Measurements from ENCODE around the gene PLEKHA8.

Gene PLEKHA8

DNA sequence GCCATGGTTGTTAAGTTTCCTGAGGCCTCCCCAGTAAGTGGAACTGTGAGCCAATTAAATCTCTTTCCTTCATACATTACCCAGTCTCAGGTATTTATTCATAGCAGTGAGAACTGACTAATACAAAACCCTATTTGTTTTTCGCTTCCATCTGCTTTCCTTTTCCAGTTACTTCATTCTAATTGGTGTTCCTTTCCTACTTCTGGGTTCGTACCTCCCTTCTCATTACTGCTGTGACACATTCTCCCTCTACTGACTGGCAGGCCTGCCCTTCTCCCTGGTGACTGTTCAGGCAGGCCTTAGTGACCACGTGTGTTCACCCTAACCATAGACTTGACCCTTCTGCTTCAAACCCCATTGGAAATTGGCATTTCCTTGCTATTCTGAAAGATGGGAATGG, 144.2 kb downstream of the PLEKHA8 start:
- ChIA-PET CTCF (interaction anchor here (1.4 kb wide), 1 partner anchor 38 kb away, joined by 4 read pairs; the partner anchor contains the start of gene MTURN), POLR2A (no interaction called here)
- no peak for TF ChIP-seq HDGF (IDR thresholded peaks at IDR 0.05; ENCODE audit: borderline replicate concordance)
- TF ChIP-seq, protein P1, sequence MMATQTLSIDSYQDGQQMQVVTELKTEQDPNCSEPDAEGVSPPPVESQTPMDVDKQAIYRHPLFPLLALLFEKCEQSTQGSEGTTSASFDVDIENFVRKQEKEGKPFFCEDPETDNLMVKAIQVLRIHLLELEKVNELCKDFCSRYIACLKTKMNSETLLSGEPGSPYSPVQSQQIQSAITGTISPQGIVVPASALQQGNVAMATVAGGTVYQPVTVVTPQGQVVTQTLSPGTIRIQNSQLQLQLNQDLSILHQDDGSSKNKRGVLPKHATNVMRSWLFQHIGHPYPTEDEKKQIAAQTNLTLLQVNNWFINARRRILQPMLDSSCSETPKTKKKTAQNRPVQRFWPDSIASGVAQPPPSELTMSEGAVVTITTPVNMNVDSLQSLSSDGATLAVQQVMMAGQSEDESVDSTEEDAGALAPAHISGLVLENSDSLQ (IDR thresholded peaks at IDR 0.05), result no peak
- TF ChIP-seq ZNF384 (IDR thresholded peaks at IDR 0.05), result no peak
- no peak for TF ChIP-seq SUZ12 (IDR thresholded peaks at IDR 0.05)
- no peak for TF ChIP-seq FOXM1 (IDR thresholded peaks at IDR 0.05; ENCODE audit: borderline replicate concordance)
- no peak for DNase-seq (ENCODE audit: extremely low spot score)

GRCh38 chr7:30173058-30173897, 145.1 kb downstream of the PLEKHA8 start:
- CTCF ChIA-PET, result interaction anchor here (1.0 to 1.4 kb wide), 2 partner anchors 9 to 39 kb away, joined by 4 read pairs; partner anchors contain the start of gene MTURN
- no peak for TF ChIP-seq SP1 (IDR thresholded peaks at IDR 0.05)
- TF ChIP-seq CTBP1 (IDR thresholded peaks at IDR 0.05; ENCODE audit: borderline replicate concordance), result no peak
- TF ChIP-seq, protein P1 (IDR thresholded peaks at IDR 0.05), result no peak
- DNase-seq (ENCODE audit: extremely low spot score), result peak; percentile 42
- POLR2A ChIA-PET, result no interaction called here

DNA sequence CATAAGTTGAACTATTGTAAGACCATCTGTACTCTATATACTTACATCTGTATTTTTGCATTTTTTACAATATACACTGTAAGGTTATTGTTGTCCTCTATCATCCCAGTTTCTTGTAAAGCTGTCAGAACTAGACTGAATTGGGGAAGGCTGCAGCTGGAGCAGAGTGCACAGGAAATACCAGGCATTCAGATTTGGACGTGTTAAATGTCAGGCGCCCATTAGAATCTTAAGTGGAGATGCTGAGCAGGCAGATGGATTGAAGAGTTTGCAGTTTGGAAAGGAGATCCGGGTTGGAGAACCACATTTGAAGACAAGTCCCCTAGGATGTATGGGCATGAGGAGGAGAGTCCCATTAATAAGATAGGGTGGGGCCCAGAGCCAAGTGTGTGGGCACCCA, 147.0 kb downstream of the PLEKHA8 start:
- no peak for DNase-seq (ENCODE audit: extremely low spot score)
- TF ChIP-seq TARDBP (IDR thresholded peaks at IDR 0.05), result no peak
- TF ChIP-seq SP1 (IDR thresholded peaks at IDR 0.05), result no peak
- TF ChIP-seq, protein P1 (IDR thresholded peaks at IDR 0.05), result no peak
- TF ChIP-seq CTBP1 (IDR thresholded peaks at IDR 0.05; ENCODE audit: borderline replicate concordance), result no peak
- TF ChIP-seq FOXK2 (IDR thresholded peaks at IDR 0.05), result no peak
- TF ChIP-seq BHLHE40 (IDR thresholded peaks at IDR 0.05; ENCODE audit: borderline replicate concordance), result no peak
- TF ChIP-seq LEF1 (IDR thresholded peaks at IDR 0.05; ENCODE audit: borderline replicate concordance), result no peak
- ChIA-PET CTCF (no interaction called here), POLR2A (no interaction called here)

- TF ChIP-seq FOXA1 (IDR thresholded peaks at IDR 0.05), result no peak
- TF ChIP-seq LEF1 (IDR thresholded peaks at IDR 0.05; ENCODE audit: borderline replicate concordance), result no peak
- TF ChIP-seq ARNT (IDR thresholded peaks at IDR 0.05), result no peak
- no peak for TF ChIP-seq ELF4 (IDR thresholded peaks at IDR 0.05)
- DNase-seq (ENCODE audit: extremely low spot score), result no peak
- ChIA-PET CTCF (no interaction called here), POLR2A (no interaction called here)
Measured at GRCh38 chr7:30175636-30176147, 147.5 kb downstream of the PLEKHA8 start.

DNA sequence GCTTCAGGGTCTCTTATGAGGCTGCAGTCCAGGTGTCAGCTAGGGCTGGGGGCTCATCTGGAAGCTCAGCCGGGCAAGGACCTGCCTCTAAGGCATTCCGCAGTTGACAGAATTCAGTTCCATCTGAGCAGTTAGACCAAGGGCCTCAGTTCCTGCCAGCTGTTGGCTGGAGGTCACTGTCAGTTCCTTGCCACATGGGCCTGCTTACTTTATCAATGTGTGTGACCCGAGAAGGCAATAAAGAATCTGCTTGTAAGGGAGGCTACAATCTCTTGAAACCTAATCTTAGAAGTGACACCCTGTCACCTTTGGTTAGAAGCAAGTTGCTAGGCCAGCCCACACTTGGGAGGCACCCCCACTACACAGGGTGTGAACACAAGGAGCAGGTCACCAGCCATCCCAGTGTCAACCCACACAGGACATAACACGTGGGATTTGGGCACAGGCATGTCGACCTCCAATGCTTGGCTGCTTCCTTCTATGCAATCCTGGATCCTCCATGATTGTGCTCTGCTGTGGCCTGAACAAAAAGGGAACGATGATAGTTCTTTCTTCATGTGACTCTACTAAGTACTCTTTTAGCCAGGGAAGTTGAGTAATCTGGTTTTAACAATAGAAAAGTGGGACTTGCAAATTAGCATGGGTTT, 148.4 kb downstream of the PLEKHA8 start:
- TF ChIP-seq BHLHE40 (IDR thresholded peaks at IDR 0.05; ENCODE audit: borderline replicate concordance), result no peak
- TF ChIP-seq SP1 (IDR thresholded peaks at IDR 0.05), result no peak
- TF ChIP-seq FOXA1 (IDR thresholded peaks at IDR 0.05), result no peak
- TF ChIP-seq SUZ12 (IDR thresholded peaks at IDR 0.05), result no peak
- no peak for TF ChIP-seq ZNF384 (IDR thresholded peaks at IDR 0.05)
- TF ChIP-seq L3MBTL2 (conservative IDR thresholded peaks at IDR 0.05), result no peak
- no peak for TF ChIP-seq FOXK2 (IDR thresholded peaks at IDR 0.05)
- ChIA-PET POLR2A (no interaction called here), CTCF (no interaction called here)
- DNase-seq (ENCODE audit: extremely low spot score), result no peak

DNA sequence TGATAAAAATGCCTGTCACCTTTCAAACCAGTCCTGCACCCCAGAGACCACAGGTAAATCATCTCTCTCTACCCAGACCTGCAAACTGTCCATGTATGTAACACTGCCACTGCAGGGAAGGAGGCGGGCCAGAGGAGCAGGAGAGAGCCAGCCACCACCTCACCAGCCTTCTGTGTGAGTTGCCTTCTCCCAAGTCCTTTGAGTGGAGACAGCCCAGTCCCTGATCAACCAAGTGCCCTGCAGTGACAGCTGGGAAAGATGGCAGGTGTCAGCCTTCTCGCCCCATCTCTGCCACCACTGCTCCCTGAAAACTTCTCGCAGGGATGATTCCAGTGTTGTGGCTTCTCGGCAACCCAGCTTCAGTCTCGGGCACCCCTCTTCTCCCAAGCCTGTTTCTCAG, 149.0 kb downstream of the PLEKHA8 start:
- POLR2A ChIA-PET, result no interaction called here
- CTCF ChIA-PET, result no interaction called here
- no peak for TF ChIP-seq FOXA1 (IDR thresholded peaks at IDR 0.05)
- TF ChIP-seq, protein P1 (IDR thresholded peaks at IDR 0.05), result no peak
- no peak for TF ChIP-seq TARDBP (IDR thresholded peaks at IDR 0.05)
- TF ChIP-seq ZNF384 (IDR thresholded peaks at IDR 0.05), result no peak
- TF ChIP-seq CTBP1 (IDR thresholded peaks at IDR 0.05; ENCODE audit: borderline replicate concordance), result no peak
- TF ChIP-seq BHLHE40 (IDR thresholded peaks at IDR 0.05; ENCODE audit: borderline replicate concordance), result no peak
- TF ChIP-seq FOXM1 (IDR thresholded peaks at IDR 0.05; ENCODE audit: borderline replicate concordance), result no peak
- no peak for TF ChIP-seq SP1 (IDR thresholded peaks at IDR 0.05)
- TF ChIP-seq LEF1 (IDR thresholded peaks at IDR 0.05; ENCODE audit: borderline replicate concordance), result no peak
- no peak for TF ChIP-seq HDGF (IDR thresholded peaks at IDR 0.05; ENCODE audit: borderline replicate concordance)
- TF ChIP-seq SUZ12 (IDR thresholded peaks at IDR 0.05), result no peak
- TF ChIP-seq ARNT (IDR thresholded peaks at IDR 0.05), result no peak
- TF ChIP-seq ELF4 (IDR thresholded peaks at IDR 0.05), result no peak
- no peak for TF ChIP-seq FOXK2 (IDR thresholded peaks at IDR 0.05)
- TF ChIP-seq NFRKB (IDR thresholded peaks at IDR 0.05), result no peak
- no peak for DNase-seq (ENCODE audit: extremely low spot score)
